Middle frontal gyrus (tissue), 1 donor: ENCODE results near the gene SLC39A3.

ENCODE experiments used
- DNase-seq: peaks from one replicate; pipeline ENCODE4 v3.0.0-alpha.2; 2015; ENCODE audit warnings: low spot score; ENCODE audit errors: extremely low spot score

SLC39A3 gene, protein sequence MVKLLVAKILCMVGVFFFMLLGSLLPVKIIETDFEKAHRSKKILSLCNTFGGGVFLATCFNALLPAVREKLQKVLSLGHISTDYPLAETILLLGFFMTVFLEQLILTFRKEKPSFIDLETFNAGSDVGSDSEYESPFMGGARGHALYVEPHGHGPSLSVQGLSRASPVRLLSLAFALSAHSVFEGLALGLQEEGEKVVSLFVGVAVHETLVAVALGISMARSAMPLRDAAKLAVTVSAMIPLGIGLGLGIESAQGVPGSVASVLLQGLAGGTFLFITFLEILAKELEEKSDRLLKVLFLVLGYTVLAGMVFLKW

GRCh38 chr19:2739602-2740313, at the start of gene SLC39A3:
Gene SLC39A3, minus strand, starts transcription at chr19:2740017. Its CDS starts 2,760 bp downstream, at chr19:2737257.
- peak; percentile 98 for DNase-seq

DNA sequence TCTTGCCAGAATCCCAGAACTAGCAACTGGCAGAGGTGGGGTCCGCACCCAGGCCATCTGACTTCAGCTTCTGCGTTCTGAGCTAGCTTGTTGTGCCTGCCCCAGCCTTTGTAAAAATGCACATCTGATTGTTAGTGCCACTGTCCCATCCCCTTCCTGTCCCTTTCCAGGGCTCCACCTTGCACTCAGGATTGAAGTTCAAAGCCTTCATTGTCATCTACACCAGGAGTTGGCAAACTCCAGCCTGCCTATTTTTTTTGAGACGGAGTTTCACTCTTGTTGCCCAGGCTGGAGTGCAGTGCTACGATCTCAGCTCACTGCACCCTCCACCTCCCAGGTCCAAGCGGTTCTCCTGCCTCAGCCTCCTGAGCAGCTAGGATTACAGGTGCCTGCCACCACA, 48.4 kb upstream of the SLC39A3 start:
- DNase-seq: no peak

DNA sequence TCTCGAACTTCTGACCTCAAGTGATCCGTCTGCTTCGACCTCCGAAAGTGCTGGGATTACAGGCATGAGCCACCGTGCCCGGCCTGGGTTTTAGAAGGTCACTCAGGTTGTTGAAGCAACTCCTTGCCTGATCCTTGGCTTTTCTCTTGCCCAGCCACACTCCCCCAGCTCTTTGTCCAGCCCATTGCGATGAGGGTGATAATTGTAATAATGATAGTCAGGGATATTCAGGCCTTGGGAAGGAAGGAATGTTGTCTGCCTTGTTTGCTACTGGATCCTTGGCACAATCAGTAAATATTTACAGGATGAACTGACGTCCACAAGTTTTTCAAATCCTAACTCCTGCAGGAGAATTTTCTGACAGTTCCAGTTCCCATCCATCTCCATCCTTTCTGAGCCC, 47.3 kb upstream of the SLC39A3 start:
- no peak for DNase-seq

GRCh38 chr19:2785244-2785997, 45.6 kb upstream of the SLC39A3 start, which contains the start of gene THOP1:
Gene THOP1, plus strand, starts transcription at chr19:2785503. Its CDS starts 160 bp downstream, at chr19:2785663.
- peak; percentile 99 for DNase-seq

GRCh38 chr19:2783781-2784145, 43.9 kb upstream of the SLC39A3 start:
- no peak for DNase-seq

DNA sequence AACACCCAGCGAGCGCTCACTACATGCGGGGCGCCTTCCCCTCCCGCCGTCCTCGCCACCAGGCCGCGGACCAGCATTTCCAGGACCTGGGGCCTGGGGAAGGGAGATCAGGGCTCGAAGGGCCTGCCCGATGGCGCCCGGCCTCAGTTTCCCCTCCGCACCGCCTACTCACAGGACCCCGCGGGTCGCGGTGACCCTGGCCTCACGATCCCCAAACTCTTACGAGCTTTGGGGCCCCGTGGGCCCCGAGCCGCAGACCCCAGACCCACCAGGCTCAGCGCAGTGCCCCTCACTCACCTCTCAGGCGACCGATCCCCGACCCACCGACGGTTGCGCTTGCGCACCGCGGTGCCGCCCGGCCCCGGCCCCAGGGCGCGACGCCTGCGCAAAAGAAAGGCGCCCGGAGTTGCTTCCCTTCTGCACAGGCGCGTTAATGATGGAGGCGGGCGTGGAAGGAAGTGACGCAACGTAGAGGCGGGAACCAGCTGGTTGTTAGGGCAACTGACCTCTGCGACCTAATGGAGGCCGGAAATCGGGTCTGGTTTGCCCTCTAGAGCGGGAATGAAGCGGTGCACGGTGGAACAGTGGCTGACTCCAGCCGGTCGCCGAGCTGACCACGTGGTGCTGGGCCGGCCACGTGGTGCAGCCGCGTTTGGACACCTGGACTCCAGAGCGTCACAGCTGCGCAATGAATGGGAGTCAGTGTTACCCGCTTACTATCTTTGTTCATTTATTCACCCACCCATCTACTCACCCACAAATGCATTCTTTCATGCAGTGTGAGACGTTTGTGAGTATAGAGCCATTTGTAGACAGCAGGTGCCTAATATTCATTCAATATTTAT, 43.3 kb upstream of the SLC39A3 start, which contains the start of gene SGTA:
TSS of gene SGTA (minus strand) at position 338 of the 845 bp plus-strand sequence. CDS start 14,205 bp downstream, outside the sequence.
- DNase-seq: peak; percentile 98

DNA sequence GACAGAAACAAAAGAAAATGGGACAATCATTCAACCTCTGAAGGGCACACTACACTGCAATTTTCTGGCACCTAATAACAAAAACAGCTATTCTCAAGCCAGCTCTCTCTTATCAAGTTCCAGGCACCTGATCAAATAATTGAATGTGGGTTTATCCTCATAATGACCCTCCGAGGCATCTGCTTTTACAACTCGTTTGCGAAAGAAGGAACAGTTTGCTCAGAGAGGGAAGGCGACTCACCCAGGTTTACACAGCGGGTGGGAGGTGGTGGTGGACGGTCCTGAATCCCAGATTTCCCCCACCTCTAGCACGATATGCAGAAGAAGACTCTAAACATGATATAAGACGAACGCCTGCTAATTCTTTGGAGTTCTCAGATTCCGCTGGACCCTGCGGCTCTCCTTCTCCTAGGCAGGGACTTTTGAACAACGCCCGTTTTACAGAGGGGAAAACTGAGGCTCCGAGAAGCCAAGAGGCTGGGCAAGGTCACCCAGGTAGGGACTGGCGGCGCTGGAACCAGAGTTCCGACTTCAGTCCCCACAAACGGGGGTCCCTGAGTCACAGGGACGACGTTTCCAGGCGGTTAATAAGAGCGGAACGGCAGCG, 42.6 kb upstream of the SLC39A3 start:
- no peak for DNase-seq

- no peak for DNase-seq
These were observed 40.5 kb upstream of the SLC39A3 start for GRCh38 chr19:2780284-2780683.

GRCh38 chr19:2779121-2779740, 39.4 kb upstream of the SLC39A3 start:
- no peak for DNase-seq

- DNase-seq: no peak
These were observed 38.3 kb upstream of the SLC39A3 start for GRCh38 chr19:2777952-2778683.

DNA sequence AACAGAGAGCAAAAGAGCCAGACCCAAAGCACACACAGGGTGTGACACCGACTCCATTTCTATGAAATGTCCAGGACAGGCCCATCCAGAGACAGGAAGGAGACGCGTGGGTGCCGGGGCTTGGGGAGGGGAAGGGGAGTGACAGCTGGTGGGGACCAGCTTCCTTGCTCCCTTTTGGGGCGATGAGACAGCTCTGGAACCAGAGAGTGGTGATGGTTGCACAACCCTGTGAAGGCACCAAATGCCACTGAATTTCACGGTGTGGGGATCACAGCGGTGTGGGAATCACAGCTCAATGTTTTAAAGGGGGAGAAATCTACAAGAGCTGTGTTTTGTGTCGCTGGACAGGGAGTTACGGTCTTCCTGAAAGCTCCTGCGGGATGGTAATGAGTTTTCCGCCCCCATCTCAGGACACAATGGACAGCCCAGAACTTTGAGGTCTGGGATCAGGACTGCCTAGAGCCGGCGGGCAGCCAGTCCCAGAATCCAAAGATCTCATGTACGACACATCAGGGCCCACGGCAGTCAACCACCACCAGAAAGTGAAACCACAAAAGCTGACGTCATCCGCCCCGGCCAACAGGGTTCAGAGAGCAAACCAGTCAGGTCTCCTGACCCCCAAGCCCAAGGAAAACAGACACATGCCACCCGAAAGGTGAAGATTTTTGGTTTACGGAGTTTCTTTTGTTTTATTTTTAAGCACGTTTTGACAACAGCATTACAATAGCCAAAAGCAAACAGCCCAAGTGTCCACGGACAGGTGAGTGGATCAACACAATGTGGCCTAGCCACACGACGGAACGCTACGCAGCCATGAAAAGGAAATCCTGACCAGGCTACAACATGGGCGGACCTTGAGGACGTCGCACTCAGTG, 36.0 kb upstream of the SLC39A3 start:
- DNase-seq: no peak

GRCh38 chr19:2774953-2775555, 35.2 kb upstream of the SLC39A3 start:
- no peak for DNase-seq

DNA sequence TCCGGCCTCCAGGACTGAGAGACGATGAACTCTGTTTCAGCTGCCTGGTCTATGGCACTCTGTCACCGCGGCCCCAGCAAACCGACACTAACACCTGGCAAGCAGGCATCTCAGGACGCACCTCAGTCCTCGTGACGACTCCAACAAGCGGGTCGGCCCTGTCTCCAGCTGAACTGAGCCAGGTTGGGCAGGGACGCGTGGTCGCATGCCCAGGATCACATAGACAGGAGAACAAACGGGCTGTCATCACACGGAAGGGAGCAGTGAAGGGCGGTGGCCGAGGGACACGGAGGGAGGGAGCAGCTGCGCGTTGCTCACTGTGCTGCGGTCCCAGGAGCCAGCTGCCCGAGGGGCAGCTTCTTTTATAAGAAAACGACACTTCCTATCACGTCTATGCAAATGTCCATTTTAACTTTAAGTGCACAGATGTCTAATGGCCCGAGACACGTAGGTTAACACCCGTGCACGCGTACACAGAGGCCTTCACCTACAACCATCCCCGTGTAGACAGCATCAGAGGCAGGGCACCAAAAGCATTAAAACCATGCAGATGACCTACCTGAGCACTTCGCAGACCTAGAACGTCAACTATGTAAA, 34.4 kb upstream of the SLC39A3 start:
- no peak for DNase-seq

- DNase-seq: no peak
These were observed 32.2 kb upstream of the SLC39A3 start for GRCh38 chr19:2771786-2772674.

DNA sequence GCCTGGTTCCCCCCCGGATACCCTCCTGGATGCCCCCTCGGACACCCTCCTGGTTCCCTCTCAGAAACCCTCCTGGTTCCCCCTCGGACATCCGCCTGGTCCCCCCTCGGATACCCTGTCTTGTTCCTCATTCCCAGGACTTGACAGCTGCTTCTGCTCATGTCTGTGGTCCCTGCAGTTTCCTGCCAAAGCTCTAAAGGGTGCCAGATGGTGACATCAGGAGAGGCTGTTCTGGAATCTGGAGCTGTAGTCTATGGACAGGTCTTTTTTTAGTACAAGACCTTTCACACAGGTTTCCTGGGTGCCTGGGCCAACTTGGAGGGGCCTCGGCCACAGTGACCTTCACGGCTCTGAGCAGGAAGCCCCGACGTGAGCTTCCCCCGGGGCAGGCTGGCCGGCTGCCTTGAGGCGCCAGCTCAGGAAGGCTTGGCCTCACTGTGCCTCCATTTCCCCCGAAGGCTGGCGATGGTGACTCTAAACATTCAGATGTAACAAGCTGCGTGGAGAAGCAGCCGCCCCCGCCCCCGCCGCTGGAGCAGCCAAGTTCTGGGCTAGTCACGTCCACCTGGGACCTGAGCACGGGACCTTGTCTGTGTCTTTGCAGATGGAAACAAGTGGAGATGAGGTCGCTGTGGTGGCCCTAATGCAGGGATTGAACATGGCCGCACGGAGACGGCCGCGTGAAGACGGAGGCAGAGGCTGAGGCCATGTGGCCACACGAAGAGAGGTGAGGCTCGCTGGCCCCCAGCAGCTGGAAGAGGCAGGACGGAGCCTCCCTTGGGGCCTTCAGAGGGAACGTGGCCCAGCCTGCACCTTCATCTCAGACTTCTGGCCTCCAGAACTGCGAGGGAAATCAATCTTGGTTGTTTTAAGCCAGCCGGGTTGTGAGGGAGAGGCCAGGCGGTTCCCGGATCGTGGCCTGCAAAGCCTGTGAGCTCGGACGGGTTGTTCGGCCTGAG, 30.5 kb upstream of the SLC39A3 start:
- DNase-seq: no peak
